KMS-11 (cell line): ENCODE measurements around the gene USP26.

Experiments used
- H2AFZ ChIP-seq: fragments of 200-600 bp; sonication (generic); 2 replicates; pipeline ENCODE4 v1.6.1; 2016; ENCODE audit warnings: antibody characterized with exemption, mixed run types, low read depth
- H3K27ac ChIP-seq: fragments of 200-600 bp; sonication (generic); 2 replicates; pipeline ENCODE4 v1.6.1; 2016; ENCODE audit warnings: mild to moderate bottlenecking, mixed run types
- H3K27me3 ChIP-seq: fragments of 200-600 bp; sonication (generic); 2 replicates; pipeline ENCODE4 v1.6.1; 2017; ENCODE audit warnings: mild to moderate bottlenecking, low read depth, mixed run types, moderate library complexity; ENCODE audit not compliant: insufficient read depth
- H3K36me3 ChIP-seq: fragments of 200-600 bp; sonication (generic); 2 replicates; pipeline ENCODE4 v1.6.1; 2017; ENCODE audit warnings: mild to moderate bottlenecking, mixed run types; ENCODE audit not compliant: insufficient read depth
- H3K4me1 ChIP-seq: fragments of 200-600 bp; sonication (generic); 2 replicates; pipeline ENCODE4 v1.6.1; 2016; ENCODE audit warnings: mild to moderate bottlenecking, low read depth, mixed run types; ENCODE audit not compliant: poor library complexity, severe bottlenecking
- H3K4me2 ChIP-seq: fragments of 200-600 bp; sonication (generic); 2 replicates; pipeline ENCODE4 v1.7.0; 2016; ENCODE audit warnings: mild to moderate bottlenecking, mixed run types
- H3K4me3 ChIP-seq: fragments of 200-600 bp; sonication (generic); IDR thresholded peaks from 2 replicates; pipeline ENCODE4 v1.6.1; 2017; ENCODE audit warnings: low read depth, low read length, mixed read lengths; ENCODE audit not compliant: insufficient read depth
- H3K79me2 ChIP-seq: fragments of 200-600 bp; sonication (generic); 2 replicates; pipeline ENCODE4 v1.6.1; 2016; ENCODE audit warnings: low read depth, mixed run types; ENCODE audit not compliant: insufficient read depth
- H3K9ac ChIP-seq: fragments of 200-600 bp; sonication (generic); 2 replicates; pipeline ENCODE4 v1.6.1; 2016; ENCODE audit warnings: mild to moderate bottlenecking, mixed run types
- H4K20me1 ChIP-seq: fragments of 200-600 bp; sonication (generic); 2 replicates; pipeline ENCODE4 v1.6.1; 2016; ENCODE audit warnings: mild to moderate bottlenecking, mixed run types; ENCODE audit not compliant: insufficient read depth
- TF ChIP-seq, protein P1 (sequence below): fragments of 200-600 bp; sonication (generic); conservative IDR thresholded peaks from 2 replicates; pipeline ENCODE4 v1.6.1; 2017; ENCODE audit warnings: low read depth, mild to moderate bottlenecking, antibody characterized with exemption, low read length, moderate library complexity, mixed read lengths

The USP26 gene, protein sequence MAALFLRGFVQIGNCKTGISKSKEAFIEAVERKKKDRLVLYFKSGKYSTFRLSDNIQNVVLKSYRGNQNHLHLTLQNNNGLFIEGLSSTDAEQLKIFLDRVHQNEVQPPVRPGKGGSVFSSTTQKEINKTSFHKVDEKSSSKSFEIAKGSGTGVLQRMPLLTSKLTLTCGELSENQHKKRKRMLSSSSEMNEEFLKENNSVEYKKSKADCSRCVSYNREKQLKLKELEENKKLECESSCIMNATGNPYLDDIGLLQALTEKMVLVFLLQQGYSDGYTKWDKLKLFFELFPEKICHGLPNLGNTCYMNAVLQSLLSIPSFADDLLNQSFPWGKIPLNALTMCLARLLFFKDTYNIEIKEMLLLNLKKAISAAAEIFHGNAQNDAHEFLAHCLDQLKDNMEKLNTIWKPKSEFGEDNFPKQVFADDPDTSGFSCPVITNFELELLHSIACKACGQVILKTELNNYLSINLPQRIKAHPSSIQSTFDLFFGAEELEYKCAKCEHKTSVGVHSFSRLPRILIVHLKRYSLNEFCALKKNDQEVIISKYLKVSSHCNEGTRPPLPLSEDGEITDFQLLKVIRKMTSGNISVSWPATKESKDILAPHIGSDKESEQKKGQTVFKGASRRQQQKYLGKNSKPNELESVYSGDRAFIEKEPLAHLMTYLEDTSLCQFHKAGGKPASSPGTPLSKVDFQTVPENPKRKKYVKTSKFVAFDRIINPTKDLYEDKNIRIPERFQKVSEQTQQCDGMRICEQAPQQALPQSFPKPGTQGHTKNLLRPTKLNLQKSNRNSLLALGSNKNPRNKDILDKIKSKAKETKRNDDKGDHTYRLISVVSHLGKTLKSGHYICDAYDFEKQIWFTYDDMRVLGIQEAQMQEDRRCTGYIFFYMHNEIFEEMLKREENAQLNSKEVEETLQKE

DNA sequence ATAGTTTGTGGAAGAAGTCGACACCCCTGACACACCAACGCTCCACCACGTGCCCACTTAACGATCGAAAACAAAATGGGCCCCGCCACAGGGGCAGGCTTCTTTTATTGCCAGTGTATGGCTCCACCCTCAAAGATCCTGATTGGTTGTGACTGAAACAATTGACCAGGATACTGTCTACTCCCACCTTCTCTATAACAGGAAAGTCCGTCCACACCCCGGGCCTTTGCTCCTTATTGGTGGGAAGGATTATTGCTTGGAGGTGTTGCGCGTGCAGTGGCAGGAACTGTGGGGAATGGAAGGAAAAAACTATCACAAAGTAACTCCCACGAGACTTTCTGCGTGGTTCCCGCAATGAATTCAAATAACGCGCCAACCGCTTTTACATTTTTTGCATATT lies at the start of gene USP26:
USP26 (minus strand) TSS at position 79 of the 400 bp plus-strand sequence. CDS start 68,889 bp downstream, outside the sequence.
- H3K27me3 ChIP-seq: no peaks in the 10 kb centered on the region
- H3K79me2 ChIP-seq: no peaks in the 10 kb centered on the region
- TF ChIP-seq, protein P1, sequence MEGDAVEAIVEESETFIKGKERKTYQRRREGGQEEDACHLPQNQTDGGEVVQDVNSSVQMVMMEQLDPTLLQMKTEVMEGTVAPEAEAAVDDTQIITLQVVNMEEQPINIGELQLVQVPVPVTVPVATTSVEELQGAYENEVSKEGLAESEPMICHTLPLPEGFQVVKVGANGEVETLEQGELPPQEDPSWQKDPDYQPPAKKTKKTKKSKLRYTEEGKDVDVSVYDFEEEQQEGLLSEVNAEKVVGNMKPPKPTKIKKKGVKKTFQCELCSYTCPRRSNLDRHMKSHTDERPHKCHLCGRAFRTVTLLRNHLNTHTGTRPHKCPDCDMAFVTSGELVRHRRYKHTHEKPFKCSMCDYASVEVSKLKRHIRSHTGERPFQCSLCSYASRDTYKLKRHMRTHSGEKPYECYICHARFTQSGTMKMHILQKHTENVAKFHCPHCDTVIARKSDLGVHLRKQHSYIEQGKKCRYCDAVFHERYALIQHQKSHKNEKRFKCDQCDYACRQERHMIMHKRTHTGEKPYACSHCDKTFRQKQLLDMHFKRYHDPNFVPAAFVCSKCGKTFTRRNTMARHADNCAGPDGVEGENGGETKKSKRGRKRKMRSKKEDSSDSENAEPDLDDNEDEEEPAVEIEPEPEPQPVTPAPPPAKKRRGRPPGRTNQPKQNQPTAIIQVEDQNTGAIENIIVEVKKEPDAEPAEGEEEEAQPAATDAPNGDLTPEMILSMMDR: no peak

DNA sequence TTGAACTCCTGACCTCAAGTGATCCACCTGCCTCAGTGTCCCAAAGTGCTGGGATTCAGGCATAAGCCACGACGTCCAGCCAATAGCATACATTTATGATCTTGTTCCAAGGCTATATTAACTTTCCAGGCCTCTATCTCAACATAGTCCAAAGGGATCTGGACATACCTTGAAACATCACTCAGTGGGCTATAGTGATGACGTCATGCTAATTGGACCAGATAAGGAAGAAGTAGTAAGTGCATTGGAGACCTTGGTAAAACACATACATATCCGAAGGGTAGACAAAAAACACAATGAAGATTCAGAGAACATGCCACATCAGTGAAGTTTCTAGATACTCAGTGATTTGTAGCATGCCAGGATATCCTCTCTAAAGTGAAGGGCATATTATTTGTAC lies 37.4 kb upstream of the USP26 start:
- Histone ChIP-seq H4K20me1 (no peaks in the 10 kb centered on the region), H3K4me3 (no peak overlapping the region), H3K36me3 (no peaks in the 10 kb centered on the region), H3K27me3 (no peaks in the 10 kb centered on the region), H3K27ac (no peak overlapping the region), H3K79me2 (no peaks in the 10 kb centered on the region), H3K4me2 (no peak overlapping the region), H3K9ac (no peak overlapping the region), H3K4me1 (no peaks in the 10 kb centered on the region), H2AFZ (no peak overlapping the region)
- TF ChIP-seq, protein P1: no peak

More for the DNA sequence above, at the start of gene USP26:
- H3K4me1 ChIP-seq: no peaks in the 10 kb centered on the region
- no peak within 1 kb of the TSS for H3K9ac ChIP-seq
- no peak within 1 kb of the TSS for H3K27ac ChIP-seq
- H3K4me3 ChIP-seq: no peak within 1 kb of the TSS
- no peaks in the 10 kb centered on the region for H4K20me1 ChIP-seq
- no peak within 1 kb of the TSS for H2AFZ ChIP-seq
- no peaks in the 10 kb centered on the region for H3K36me3 ChIP-seq
- no peak within 1 kb of the TSS for H3K4me2 ChIP-seq

DNA sequence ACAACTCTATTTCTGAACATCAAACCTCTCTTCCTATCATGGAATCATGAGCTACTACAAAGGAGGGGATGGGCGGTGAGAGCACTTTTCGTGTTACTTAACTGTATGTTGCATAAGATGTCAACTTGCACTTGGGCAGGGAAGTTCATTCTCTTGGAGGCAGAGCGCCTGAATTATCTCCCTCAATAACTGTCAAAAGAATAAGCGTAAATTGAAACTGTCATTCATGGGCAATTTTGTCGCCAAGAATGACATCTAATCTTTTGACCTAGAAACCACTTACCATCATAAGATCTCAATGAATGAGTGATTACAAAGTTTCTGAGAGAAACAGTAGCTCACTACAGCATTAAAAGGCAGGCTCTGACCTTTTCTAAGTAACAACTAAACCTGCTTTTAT lies 23.5 kb upstream of the USP26 start:
- no peak overlapping the region for H3K4me3 ChIP-seq
- H3K79me2 ChIP-seq: no peaks in the 10 kb centered on the region
- H3K4me2 ChIP-seq: no peak overlapping the region
- H3K36me3 ChIP-seq: no peaks in the 10 kb centered on the region
- H3K9ac ChIP-seq: no peak overlapping the region
- no peaks in the 10 kb centered on the region for H3K27me3 ChIP-seq
- TF ChIP-seq, protein P1: no peak
- H3K4me1 ChIP-seq: no peaks in the 10 kb centered on the region
- H3K27ac ChIP-seq: no peak overlapping the region
- H4K20me1 ChIP-seq: no peaks in the 10 kb centered on the region
- H2AFZ ChIP-seq: no peak overlapping the region

DNA sequence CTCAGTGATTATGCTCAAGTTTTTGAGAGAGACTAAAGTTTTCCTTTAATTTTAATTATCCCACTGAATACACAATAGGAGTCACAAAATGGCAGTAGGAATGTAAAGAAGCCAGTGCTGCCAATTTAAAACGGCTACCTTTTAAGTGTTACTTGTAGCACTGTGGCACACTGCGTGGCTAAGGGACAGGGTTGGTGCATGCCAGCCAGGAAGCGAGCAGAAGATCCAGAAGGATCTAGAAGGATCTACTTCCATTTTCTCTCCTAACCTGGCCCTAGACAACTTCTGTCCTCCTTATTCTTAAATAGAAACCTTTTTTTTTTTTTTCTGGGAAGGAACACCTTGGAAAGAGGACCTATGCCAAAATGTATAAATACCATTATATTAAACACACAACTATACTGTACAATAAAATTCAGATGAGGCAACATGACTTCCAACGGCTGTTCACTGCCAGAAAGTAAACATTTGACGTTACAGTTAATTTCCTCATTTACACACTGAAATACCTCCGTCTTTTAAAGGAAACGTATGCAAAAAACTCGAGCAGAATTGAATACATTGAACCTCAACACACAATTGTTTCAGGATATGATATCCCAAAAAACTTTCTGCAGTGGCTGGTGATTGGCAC lies 2.7 kb downstream of the USP26 start:
- Histone ChIP-seq H3K27me3 (no peaks in the 10 kb centered on the region), H3K9ac (no peak overlapping the region)
- TF ChIP-seq, protein P1: no peak

More for the DNA sequence above, 2.7 kb downstream of the USP26 start:
- Histone ChIP-seq H3K4me1 (no peaks in the 10 kb centered on the region), H3K4me3 (no peak overlapping the region), H3K79me2 (no peaks in the 10 kb centered on the region), H3K36me3 (no peaks in the 10 kb centered on the region), H4K20me1 (no peaks in the 10 kb centered on the region), H3K4me2 (no peak overlapping the region), H2AFZ (no peak overlapping the region), H3K27ac (no peak overlapping the region)
